Myometrial cell (primary cell): ENCODE results near the gene EXOC4. TPM values are rescaled to one million over a fixed set of nuclear protein-coding genes. Genes with fewer than 3 reads are reported as not detected.

Experiments used
- total RNA-seq: library from RNA; depleted of rRNA; stranded (reverse); fragments of >200 nt; gene quantifications from 2 replicates; pipeline ENCODE4 v1.2.3, GENCODE V29; 2015

EXOC4 gene
- 41.6 and 46.4 TPM in 2 replicates for total RNA-seq

DNA sequence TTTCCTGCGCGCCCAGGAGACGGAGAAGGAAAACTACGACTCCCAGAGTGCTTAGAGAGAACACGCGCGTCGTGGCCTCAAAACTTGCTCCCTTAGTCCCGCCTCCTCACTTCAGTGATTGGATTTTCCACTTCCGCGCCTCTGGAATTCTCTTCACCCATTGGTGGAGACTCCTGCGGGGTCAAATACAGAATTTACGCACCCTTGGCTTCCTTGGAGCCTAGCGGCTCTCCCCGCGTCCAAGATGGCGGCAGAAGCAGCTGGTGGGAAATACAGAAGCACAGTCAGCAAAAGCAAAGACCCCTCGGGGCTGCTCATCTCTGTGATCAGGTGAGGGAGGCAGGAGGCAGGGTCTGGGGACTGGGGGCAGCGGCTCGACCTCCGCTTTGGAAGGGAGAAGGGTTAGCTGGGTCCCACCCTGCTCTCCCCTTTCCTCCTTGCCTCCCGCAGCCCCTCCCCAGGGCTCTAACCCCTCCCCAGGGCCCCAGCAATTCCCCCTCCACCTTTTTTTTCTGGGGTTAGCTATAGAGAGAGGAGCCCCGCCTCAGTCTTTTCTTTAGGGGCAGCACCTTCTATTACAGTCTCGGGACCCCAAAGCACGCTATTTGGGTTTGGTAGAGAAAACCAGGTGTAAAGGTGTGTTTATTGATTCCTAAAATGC, at the start of gene EXOC4:
Gene EXOC4 (plus strand): TSS at position 221 of the 661 bp plus-strand sequence.

Other genes starting within 250 kb of the EXOC4 start
- gene CHCHD3, start 171.0 kb upstream of the EXOC4 start, total RNA-seq = 72.1 and 74.6 TPM in 2 replicates